H1 (cell line): ENCODE results near the gene ALKBH3. TPM values are rescaled to one million over a fixed set of nuclear protein-coding genes. Genes with fewer than 3 reads are reported as not detected.
A peak's percentile ranks its signal among the peaks of the same experiment; 100 is the strongest.

Source experiments
- CTCF ChIA-PET: fragments of 300-600 bp; sonication (Branson Sonifier 250); formaldehyde crosslinking; loops from one replicate; lab custom pipeline; 2021; ENCODE audit not compliant: partially characterized antibody; lab: Charles Lee
- POLR2A ChIA-PET: fragments of 300-600 bp; sonication (Branson Sonifier 250); formaldehyde crosslinking; loops from one replicate; lab custom pipeline; 2021; ENCODE audit warnings: inconsistent platforms; ENCODE audit not compliant: partially characterized antibody; lab: Charles Lee
- DNase-seq, 2 experiments: peaks; one replicate each; pipeline versions ENCODE4 v3.0.0 to v3.0.0-alpha.2; 2010 to 2022; ENCODE audit warnings: low spot score in 2 of 2, low read depth in 1 of 2, mixed read lengths in 1 of 2
- FAIRE-seq: peaks from 2 replicates; lab custom pipeline; 2011; peaks lifted over from hg19 to GRCh38; lab: Jason Lieb, UNC
- H2AFZ ChIP-seq: 2 replicates; pipeline ENCODE4 v1.8.1; 2012; ENCODE audit warnings: low read length, inconsistent platforms
- H2AK5ac ChIP-seq: 2 replicates; pipeline ENCODE4 v1.6.1; 2013; ENCODE audit warnings: low read depth, low read length
- H2BK120ac ChIP-seq: replicated peaks from 2 replicates; pipeline ENCODE3; 2013; ENCODE audit warnings: low read depth, low read length, inconsistent platforms
- H2BK12ac ChIP-seq: 2 replicates; pipeline ENCODE4 v1.6.1; 2013; ENCODE audit warnings: low read depth, low read length
- H2BK15ac ChIP-seq: 2 replicates; pipeline ENCODE4 v1.6.1; 2013; ENCODE audit warnings: low read length
- H2BK20ac ChIP-seq: 2 replicates; pipeline ENCODE4 v1.6.1; 2013; ENCODE audit warnings: low read length
- H2BK5ac ChIP-seq: 2 replicates; pipeline ENCODE4 v1.6.1; 2013; ENCODE audit warnings: low read depth, low read length
- H3K14ac ChIP-seq: 2 replicates; pipeline ENCODE4 v1.6.1; 2013; ENCODE audit warnings: inconsistent platforms; ENCODE audit not compliant: insufficient read length
- H3K18ac ChIP-seq: 2 replicates; pipeline ENCODE4 v1.6.1; 2013; ENCODE audit warnings: low read length; ENCODE audit errors: extremely low read depth
- H3K23ac ChIP-seq: 2 replicates; pipeline ENCODE4 v1.6.1; 2013; ENCODE audit warnings: inconsistent platforms; ENCODE audit not compliant: insufficient read length
- H3K23me2 ChIP-seq: 2 replicates; pipeline ENCODE4 v1.6.1; 2013; ENCODE audit warnings: low read depth, low read length
- H3K27ac ChIP-seq: 2 replicates; pipeline ENCODE4 v1.6.1; 2011; ENCODE audit warnings: low read depth, low read length, inconsistent platforms
- H3K27me3 ChIP-seq, 4 experiments: replicated peaks in 1 of 4; 1 replicate in 1 of 4; 2 replicates in 3 of 4; pipeline versions ENCODE4 v1.6.1 to v1.8.1; 2011 to 2013; ENCODE audit warnings: low read length in 3 of 4, mild to moderate bottlenecking in 3 of 4, inconsistent platforms in 2 of 4, mixed read lengths in 2 of 4, moderate library complexity in 1 of 4; ENCODE audit not compliant: control insufficient read depth in 3 of 4, insufficient read depth in 3 of 4; ENCODE audit errors: extremely low read depth in 1 of 4
- H3K36me3 ChIP-seq, 4 experiments: 2 replicates each; pipeline versions ENCODE4 v1.6.1 to v1.8.1; 2011 to 2013; ENCODE audit warnings: mild to moderate bottlenecking in 4 of 4, low read length in 3 of 4, moderate library complexity in 2 of 4, control low read depth in 1 of 4, inconsistent platforms in 1 of 4; ENCODE audit not compliant: insufficient read depth in 4 of 4, control insufficient read depth in 2 of 4
- H3K4ac ChIP-seq: replicated peaks from 2 replicates; pipeline ENCODE3; 2013; ENCODE audit warnings: low read length, low read depth, mixed read lengths, inconsistent platforms; ENCODE audit not compliant: insufficient read length
- H3K4me1 ChIP-seq, 4 experiments: replicated peaks in 1 of 4; 1 replicate in 1 of 4; 2 replicates in 3 of 4; pipeline versions ENCODE4 v1.6.1 to v1.8.1; 2011 to 2013; ENCODE audit warnings: low read length in 3 of 4, inconsistent platforms in 2 of 4, mixed read lengths in 1 of 4; ENCODE audit not compliant: insufficient read depth in 4 of 4, control insufficient read depth in 3 of 4
- H3K4me2 ChIP-seq, 2 experiments: 2 replicates each; pipeline versions ENCODE4 v1.6.1 to v1.8.1; 2011 to 2013; ENCODE audit warnings: low read depth in 2 of 2, low read length in 2 of 2, control low read depth in 1 of 2, inconsistent platforms in 1 of 2, mild to moderate bottlenecking in 1 of 2; ENCODE audit not compliant: insufficient read depth in 1 of 2
- H3K4me3 ChIP-seq, 4 experiments: fragments of 200-600, 300-600 bp in 1 of 4; sonication (generic), shearing (Covaris generic), sonication (Bioruptor Twin) in 1 of 4; 2 replicates each; pipeline versions ENCODE4 v1.5.1 to v1.8.1; 2011 to 2016; ENCODE audit warnings: low read length in 4 of 4, low read depth in 3 of 4, control low read depth in 2 of 4, inconsistent platforms in 2 of 4, mild to moderate bottlenecking in 2 of 4, mixed read lengths in 1 of 4, moderate library complexity in 1 of 4; ENCODE audit not compliant: insufficient read depth in 2 of 4; ENCODE audit errors: extremely low read depth in 1 of 4
- H3K56ac ChIP-seq: replicated peaks from 2 replicates; pipeline ENCODE3; 2013; ENCODE audit warnings: low read depth, mild to moderate bottlenecking, mixed read lengths, low read length, inconsistent platforms; ENCODE audit not compliant: insufficient read length
- H3K79me1 ChIP-seq: 2 replicates; pipeline ENCODE4 v1.6.1; 2013; ENCODE audit warnings: low read depth, low read length, control low read depth
- H3K79me2 ChIP-seq, 2 experiments: 2 replicates each; pipeline versions ENCODE4 v1.6.1 to v1.8.1; 2012 to 2013; ENCODE audit warnings: low read length in 2 of 2, mild to moderate bottlenecking in 2 of 2, inconsistent platforms in 1 of 2; ENCODE audit not compliant: insufficient read depth in 2 of 2, control insufficient read depth in 1 of 2
- H3K9ac ChIP-seq, 4 experiments: replicated peaks in 1 of 4; 1 replicate in 1 of 4; 2 replicates in 3 of 4; pipeline versions ENCODE4 v1.6.1 to v1.8.1; 2011 to 2013; ENCODE audit warnings: low read depth in 3 of 4, low read length in 3 of 4, control low read depth in 2 of 4, mild to moderate bottlenecking in 2 of 4, moderate library complexity in 2 of 4, inconsistent platforms in 1 of 4; ENCODE audit errors: extremely low read depth in 1 of 4
- H3K9me3 ChIP-seq, 2 experiments: 2 replicates each; pipeline versions ENCODE4 v1.6.1 to v1.8.1; 2012 to 2013; ENCODE audit warnings: mild to moderate bottlenecking in 2 of 2, moderate library complexity in 2 of 2, control low read depth in 1 of 2, inconsistent platforms in 1 of 2, low read depth in 1 of 2, low read length in 1 of 2, mixed read lengths in 1 of 2; ENCODE audit not compliant: insufficient read depth in 2 of 2
- H4K20me1 ChIP-seq, 2 experiments: replicated peaks in 1 of 2; 2 replicates each; pipeline versions ENCODE3 to v1.8.1; 2011 to 2013; ENCODE audit warnings: inconsistent platforms in 2 of 2, low read length in 2 of 2, mild to moderate bottlenecking in 1 of 2; ENCODE audit not compliant: insufficient read depth in 2 of 2, control insufficient read depth in 1 of 2
- H4K5ac ChIP-seq: 2 replicates; pipeline ENCODE4 v1.6.1; 2013; ENCODE audit warnings: low read length, low read depth, mixed read lengths, inconsistent platforms; ENCODE audit not compliant: insufficient read length
- H4K8ac ChIP-seq: 2 replicates; pipeline ENCODE4 v1.8.0; 2013; ENCODE audit warnings: mild to moderate bottlenecking, moderate library complexity, low read length, inconsistent platforms; ENCODE audit not compliant: insufficient read depth; ENCODE audit errors: extremely low read depth
- H4K91ac ChIP-seq: replicated peaks from 2 replicates; pipeline ENCODE3; 2013; ENCODE audit warnings: low read length, mixed read lengths, inconsistent platforms; ENCODE audit not compliant: insufficient read length
- HDAC2 ChIP-seq, 2 experiments: fragments of 300-600 bp in 1 of 2; sonication (generic) in 1 of 2; IDR thresholded peaks; 2 replicates each; pipeline ENCODE4 v1.6.1; 2011 to 2012; ENCODE audit warnings: low read depth in 2 of 2, low read length in 2 of 2, mild to moderate bottlenecking in 2 of 2, moderate library complexity in 2 of 2, borderline replicate concordance in 1 of 2, inconsistent platforms in 1 of 2
- JUN ChIP-seq: IDR thresholded peaks from 2 replicates; pipeline ENCODE4 v1.6.1; 2011; ENCODE audit warnings: low read depth, mild to moderate bottlenecking, improper control_type of control experiment, low read length
- WGBS, 2 experiments: shearing (Covaris generic) in 1 of 2; methylation state at CpG; one replicate each; pipeline versions ENCODE4 v1.1.6 to v1.1.7; 2013 to 2015; ENCODE audit warnings: low lambda C conversion rate in 2 of 2, mixed read lengths in 2 of 2, inconsistent platforms in 1 of 2, low coverage in 1 of 2, missing lambda C conversion rate in 1 of 2; ENCODE audit not compliant: insufficient replicate concordance in 2 of 2, insufficient coverage in 1 of 2, insufficient read length in 1 of 2; ENCODE audit errors: extremely low coverage in 1 of 2, missing lambda C conversion rate in 1 of 2; 5-methylcytosine and 5-hydroxymethylcytosine counted together
- polyA plus RNA-seq, 7 experiments: library from polyadenylated mRNA; depleted of rRNA in 3 of 7; stranded (reverse) in 5 of 7; unstranded in 2 of 7; fragments of >200 nt in 5 of 7; fragments of 200-250 nt in 2 of 7; gene quantifications; 1 replicate in 5 of 7; 2 replicates in 1 of 7; 4 replicates in 1 of 7; pipeline versions ENCODE4 v1.2.1 to v1.2.3, GENCODE V29; 2011 to 2013; ENCODE audit warnings: missing spikeins in 2 of 7, mixed read lengths in 2 of 7
- total RNA-seq: library from RNA; stranded (reverse); fragmentation: NEBNext Ultra II Directional; extraction: Animal tissue kit (Norgen Biotek cat#: 25700); gene quantifications from 2 replicates; pipeline ENCODE4 v1.2.1, GENCODE V29; 2021
- TF ChIP-seq, protein P1 (sequence below): IDR thresholded peaks from 2 replicates; pipeline ENCODE4 v1.6.1; 2012; ENCODE audit warnings: low read length, inconsistent platforms
- TF ChIP-seq, protein P2 (sequence below): IDR thresholded peaks from 2 replicates; pipeline ENCODE4 v1.6.1; 2011; ENCODE audit warnings: low read depth, mild to moderate bottlenecking, low read length; ENCODE audit not compliant: insufficient read depth

Gene ALKBH3
- total and polyA plus RNA-seq, 2 of the 8 experiments (the other 6 are each of a cell fraction or from before 2014, with no cell fraction given): 10.5 to 11.4 TPM

DNA sequence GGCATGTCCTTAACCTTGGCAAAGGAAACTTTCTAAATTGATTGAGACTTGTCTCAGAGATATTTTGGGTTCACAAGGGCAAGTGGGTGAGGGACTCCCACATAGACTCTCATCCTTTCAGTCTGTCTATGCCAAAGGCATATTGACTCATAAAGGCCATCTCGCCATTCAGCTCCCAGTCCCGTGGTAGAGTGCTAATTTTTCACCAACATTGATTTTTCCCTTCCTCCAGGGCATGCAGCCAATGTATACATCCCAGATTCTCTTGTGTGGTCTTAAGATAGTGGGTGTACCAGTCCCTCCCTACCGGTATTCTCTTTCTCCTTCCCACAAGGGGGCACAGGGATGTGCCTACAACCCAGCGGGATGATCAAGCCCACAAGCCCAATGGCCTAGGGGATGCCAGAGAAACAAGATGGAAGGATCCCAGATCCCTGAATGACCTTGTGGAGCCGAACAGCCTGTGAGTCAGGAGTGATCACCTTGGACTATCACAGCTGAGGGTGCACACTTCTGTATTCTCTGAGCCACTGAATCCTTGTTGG lies 69.8 kb downstream of the ALKBH3 start:
- TF ChIP-seq JUN (no peak), HDAC2 (IDR thresholded peaks at IDR 0.05; ENCODE audit: borderline replicate concordance in 1 of 2, low read depth in 2 of 2, low read length in 2 of 2) (no peak)
- TF ChIP-seq, protein P1, sequence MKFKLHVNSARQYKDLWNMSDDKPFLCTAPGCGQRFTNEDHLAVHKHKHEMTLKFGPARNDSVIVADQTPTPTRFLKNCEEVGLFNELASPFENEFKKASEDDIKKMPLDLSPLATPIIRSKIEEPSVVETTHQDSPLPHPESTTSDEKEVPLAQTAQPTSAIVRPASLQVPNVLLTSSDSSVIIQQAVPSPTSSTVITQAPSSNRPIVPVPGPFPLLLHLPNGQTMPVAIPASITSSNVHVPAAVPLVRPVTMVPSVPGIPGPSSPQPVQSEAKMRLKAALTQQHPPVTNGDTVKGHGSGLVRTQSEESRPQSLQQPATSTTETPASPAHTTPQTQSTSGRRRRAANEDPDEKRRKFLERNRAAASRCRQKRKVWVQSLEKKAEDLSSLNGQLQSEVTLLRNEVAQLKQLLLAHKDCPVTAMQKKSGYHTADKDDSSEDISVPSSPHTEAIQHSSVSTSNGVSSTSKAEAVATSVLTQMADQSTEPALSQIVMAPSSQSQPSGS: no peak
- TF ChIP-seq, protein P2, sequence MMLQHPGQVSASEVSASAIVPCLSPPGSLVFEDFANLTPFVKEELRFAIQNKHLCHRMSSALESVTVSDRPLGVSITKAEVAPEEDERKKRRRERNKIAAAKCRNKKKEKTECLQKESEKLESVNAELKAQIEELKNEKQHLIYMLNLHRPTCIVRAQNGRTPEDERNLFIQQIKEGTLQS: no peak
- ChIA-PET CTCF (interaction anchor here (0.6 to 11.4 kb wide), 12 partner anchors 10 to 480 kb away, joined by 3 to 140 read pairs (median 4); no protein-coding TSS in a partner anchor), POLR2A (no interaction called here)
- Histone ChIP-seq H3K23ac (no peak overlapping the region), H3K4me2 (no peak overlapping the region), H4K91ac (no peak overlapping the region), H3K14ac (no peak overlapping the region), H2BK15ac (no peak overlapping the region; the same call in 1 of the 2 replicates), H2AFZ (no peak overlapping the region), H2BK12ac (peak overlapping the region; percentile 71; the same call in 1 of the 2 replicates), H2BK20ac (peak overlapping the region; percentile 38; the same call in 1 of the 2 replicates), H4K20me1 (no peaks in the 10 kb centered on the region), H2AK5ac (no peak overlapping the region), H3K4me3 (no peak overlapping the region), H3K27me3 (peaks cover under 1 to 6% (median 3%) of the 10 kb centered on the region in 4 experiments; a peak in 6 of 7 replicates), H2BK5ac (no peak overlapping the region), H3K9ac (no peak overlapping the region), H3K18ac (0 out of 2 replicates have a peak overlapping the region, but pooled peaks have one; percentile 9), H3K23me2 (no peaks in the 10 kb centered on the region), H3K36me3 (no peaks in the 10 kb centered on the region), H3K79me1 (no peaks in the 10 kb centered on the region), H3K4me1 (peaks cover 8 to 22% (median 10%) of the 10 kb centered on the region in 4 experiments; a peak in 6 of 7 replicates), H4K8ac (no peak overlapping the region), H3K9me3 (0 out of 4 replicates have a peak, but pooled peaks cover 0 to 3% of the 10 kb centered on the region in 2 experiments), H3K27ac (no peak overlapping the region), H3K79me2 (no peaks in the 10 kb centered on the region), H3K4ac (no peak overlapping the region), H2BK120ac (no peak overlapping the region), H4K5ac (no peak overlapping the region), H3K56ac (no peak overlapping the region)
- FAIRE-seq (no peak), DNase-seq (no peak)
- WGBS, 2 experiments: 79% methylated on average over 5 of the region's 5 CpGs; no CpG with 5 or more reads in 1 of the 2 experiments
